Nephron progenitor cell (in vitro differentiated cells): Measurements from ENCODE around the gene DHRS4.
A peak's percentile ranks its signal among the peaks of the same experiment; 100 is the strongest.

Experiments
- DNase-seq: peaks from one replicate; pipeline ENCODE4 v3.0.0; 2021
- H3K27ac Mint-ChIP-seq: 2 replicates; pipeline ENCODE4 v1.8.0; 2021; ENCODE audit warnings: mild to moderate bottlenecking, moderate library complexity, mixed read lengths
- H3K27me3 Mint-ChIP-seq: 2 replicates; pipeline ENCODE4 v1.8.0; 2021; ENCODE audit warnings: mild to moderate bottlenecking, low read depth, mixed read lengths; ENCODE audit not compliant: poor library complexity
- H3K36me3 Mint-ChIP-seq: 2 replicates; pipeline ENCODE4 v1.8.0; 2021; ENCODE audit warnings: low read depth, mixed read lengths
- H3K4me1 Mint-ChIP-seq: 2 replicates; pipeline ENCODE4 v1.8.0; 2021; ENCODE audit warnings: mixed read lengths
- H3K4me3 Mint-ChIP-seq: 2 replicates; pipeline ENCODE4 v1.8.0; 2021; ENCODE audit warnings: mild to moderate bottlenecking, moderate library complexity, mixed read lengths
- H3K9me3 Mint-ChIP-seq: 2 replicates; pipeline ENCODE4 v1.8.0; 2021; ENCODE audit warnings: mild to moderate bottlenecking, moderate library complexity, mixed read lengths
- TF ChIP-seq, protein P1 (sequence below): fragments of 200-600 bp; sonication (generic); IDR thresholded peaks from 2 replicates; pipeline ENCODE4 v1.5.0; 2021; ENCODE audit warnings: antibody characterized with exemption

Gene DHRS4

GRCh38 chr14:23930742-23931141 lies 22.8 kb upstream of the DHRS4 start:
- TF ChIP-seq, protein P1, sequence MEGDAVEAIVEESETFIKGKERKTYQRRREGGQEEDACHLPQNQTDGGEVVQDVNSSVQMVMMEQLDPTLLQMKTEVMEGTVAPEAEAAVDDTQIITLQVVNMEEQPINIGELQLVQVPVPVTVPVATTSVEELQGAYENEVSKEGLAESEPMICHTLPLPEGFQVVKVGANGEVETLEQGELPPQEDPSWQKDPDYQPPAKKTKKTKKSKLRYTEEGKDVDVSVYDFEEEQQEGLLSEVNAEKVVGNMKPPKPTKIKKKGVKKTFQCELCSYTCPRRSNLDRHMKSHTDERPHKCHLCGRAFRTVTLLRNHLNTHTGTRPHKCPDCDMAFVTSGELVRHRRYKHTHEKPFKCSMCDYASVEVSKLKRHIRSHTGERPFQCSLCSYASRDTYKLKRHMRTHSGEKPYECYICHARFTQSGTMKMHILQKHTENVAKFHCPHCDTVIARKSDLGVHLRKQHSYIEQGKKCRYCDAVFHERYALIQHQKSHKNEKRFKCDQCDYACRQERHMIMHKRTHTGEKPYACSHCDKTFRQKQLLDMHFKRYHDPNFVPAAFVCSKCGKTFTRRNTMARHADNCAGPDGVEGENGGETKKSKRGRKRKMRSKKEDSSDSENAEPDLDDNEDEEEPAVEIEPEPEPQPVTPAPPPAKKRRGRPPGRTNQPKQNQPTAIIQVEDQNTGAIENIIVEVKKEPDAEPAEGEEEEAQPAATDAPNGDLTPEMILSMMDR = no peak
- no peak overlapping the region for H3K4me3 Mint-ChIP-seq
- no peak for DNase-seq
- no peaks in the 10 kb centered on the region for H3K9me3 Mint-ChIP-seq
- peaks cover 30% of the 10 kb centered on the region for H3K4me1 Mint-ChIP-seq
- H3K27me3 Mint-ChIP-seq = peaks cover 17% of the 10 kb centered on the region
- no peaks in the 10 kb centered on the region for H3K36me3 Mint-ChIP-seq
- H3K27ac Mint-ChIP-seq = no peak overlapping the region

GRCh38 chr14:23931721-23932289 lies 21.8 kb upstream of the DHRS4 start:
- no peak overlapping the region for H3K27ac Mint-ChIP-seq
- H3K9me3 Mint-ChIP-seq = no peaks in the 10 kb centered on the region
- TF ChIP-seq, protein P1 = no peak
- no peak overlapping the region for H3K4me3 Mint-ChIP-seq
- no peak for DNase-seq
- H3K27me3 Mint-ChIP-seq = peaks cover 12% of the 10 kb centered on the region
- H3K36me3 Mint-ChIP-seq = no peaks in the 10 kb centered on the region
- H3K4me1 Mint-ChIP-seq = peaks cover 30% of the 10 kb centered on the region

GRCh38 chr14:23932639-23933038 lies 20.9 kb upstream of the DHRS4 start:
- TF ChIP-seq, protein P1 = no peak
- no peaks in the 10 kb centered on the region for H3K36me3 Mint-ChIP-seq
- H3K4me3 Mint-ChIP-seq = no peak overlapping the region
- H3K27me3 Mint-ChIP-seq = peaks cover 8% of the 10 kb centered on the region
- H3K4me1 Mint-ChIP-seq = peaks cover 37% of the 10 kb centered on the region
- no peak for DNase-seq
- no peaks in the 10 kb centered on the region for H3K9me3 Mint-ChIP-seq
- no peak overlapping the region for H3K27ac Mint-ChIP-seq

DNA sequence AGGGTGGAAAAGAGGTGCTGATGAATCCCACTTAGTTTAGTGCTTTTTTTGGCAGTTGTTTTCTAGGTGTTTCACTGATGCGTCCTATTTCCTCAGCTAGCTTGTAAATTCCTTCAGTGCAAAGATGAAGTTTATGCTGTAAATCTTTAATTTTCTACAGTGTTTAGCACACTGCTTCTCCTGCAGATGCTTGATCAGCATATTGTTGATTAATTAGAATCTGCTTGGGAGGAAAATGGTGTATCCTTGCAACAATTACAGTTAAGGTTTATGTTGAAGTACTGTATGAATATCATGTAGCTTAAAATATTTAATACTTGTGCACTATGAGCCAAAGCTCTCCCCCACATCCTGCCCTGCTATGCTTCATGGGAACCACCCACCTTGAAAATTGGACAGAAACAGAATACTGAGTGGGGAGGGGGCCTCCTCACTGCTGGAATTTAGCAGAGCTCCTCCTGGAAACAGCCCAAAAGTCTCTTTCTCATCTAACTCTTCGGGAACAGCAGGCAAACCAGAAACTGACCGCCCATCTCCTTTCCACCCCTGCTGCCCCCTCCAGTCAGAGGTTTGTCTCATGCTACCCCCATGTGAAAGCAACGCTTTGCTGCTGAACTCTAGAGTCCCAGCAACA lies 20.3 kb upstream of the DHRS4 start:
- peak overlapping the region; percentile 49 for H3K4me3 Mint-ChIP-seq
- TF ChIP-seq, protein P1 = no peak
- no peaks in the 10 kb centered on the region for H3K9me3 Mint-ChIP-seq
- no peak for DNase-seq
- H3K36me3 Mint-ChIP-seq = no peaks in the 10 kb centered on the region
- H3K4me1 Mint-ChIP-seq = peaks cover 40% of the 10 kb centered on the region
- H3K27ac Mint-ChIP-seq = peak overlapping the region; percentile 31
- H3K27me3 Mint-ChIP-seq = peaks cover 7% of the 10 kb centered on the region

GRCh38 chr14:23933742-23934128 lies 19.8 kb upstream of the DHRS4 start:
- Mint-ChIP-seq H3K27ac (peak overlapping the region; percentile 31), H3K4me1 (peaks cover 42% of the 10 kb centered on the region), H3K4me3 (peak overlapping the region; percentile 49)

More at GRCh38 chr14:23933742-23934128, 19.8 kb upstream of the DHRS4 start:
- TF ChIP-seq, protein P1 = no peak
- Mint-ChIP-seq H3K27me3 (peaks cover 4% of the 10 kb centered on the region), H3K9me3 (no peaks in the 10 kb centered on the region), H3K36me3 (no peaks in the 10 kb centered on the region)
- peak; percentile 51 for DNase-seq
